ENCODE measurements around the gene KRTAP5-11.
"Not testable (repeated sequence)": the region's sequence is repeated elsewhere in the genome, so short reads cannot be mapped to it uniquely, and the experiment has no call there.

Gene KRTAP5-11

DNA sequence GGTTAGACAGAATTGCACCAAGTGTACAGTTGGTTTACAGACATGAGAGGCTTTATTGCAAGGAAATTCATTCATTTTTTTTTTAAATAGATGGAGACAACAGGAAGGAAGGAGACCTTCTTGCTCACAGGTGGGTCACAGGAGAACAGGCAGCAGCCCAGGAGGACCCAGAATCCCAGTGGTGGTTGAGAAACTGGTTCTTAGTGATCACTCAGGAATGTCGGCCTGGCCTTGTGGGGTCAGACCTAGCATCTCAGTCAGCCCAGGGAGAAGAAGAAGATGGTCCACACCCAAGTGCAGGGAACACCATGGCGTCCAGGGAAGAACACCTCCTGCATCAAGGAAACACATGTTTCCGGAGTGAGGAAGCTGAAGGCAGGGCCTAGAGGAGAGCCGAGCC, 849 bp downstream of the KRTAP5-11 start:
- no peak for TF ChIP-seq ZNF274 (IDR thresholded peaks at IDR 0.05; ENCODE audit: low read depth, low read length)

DNA sequence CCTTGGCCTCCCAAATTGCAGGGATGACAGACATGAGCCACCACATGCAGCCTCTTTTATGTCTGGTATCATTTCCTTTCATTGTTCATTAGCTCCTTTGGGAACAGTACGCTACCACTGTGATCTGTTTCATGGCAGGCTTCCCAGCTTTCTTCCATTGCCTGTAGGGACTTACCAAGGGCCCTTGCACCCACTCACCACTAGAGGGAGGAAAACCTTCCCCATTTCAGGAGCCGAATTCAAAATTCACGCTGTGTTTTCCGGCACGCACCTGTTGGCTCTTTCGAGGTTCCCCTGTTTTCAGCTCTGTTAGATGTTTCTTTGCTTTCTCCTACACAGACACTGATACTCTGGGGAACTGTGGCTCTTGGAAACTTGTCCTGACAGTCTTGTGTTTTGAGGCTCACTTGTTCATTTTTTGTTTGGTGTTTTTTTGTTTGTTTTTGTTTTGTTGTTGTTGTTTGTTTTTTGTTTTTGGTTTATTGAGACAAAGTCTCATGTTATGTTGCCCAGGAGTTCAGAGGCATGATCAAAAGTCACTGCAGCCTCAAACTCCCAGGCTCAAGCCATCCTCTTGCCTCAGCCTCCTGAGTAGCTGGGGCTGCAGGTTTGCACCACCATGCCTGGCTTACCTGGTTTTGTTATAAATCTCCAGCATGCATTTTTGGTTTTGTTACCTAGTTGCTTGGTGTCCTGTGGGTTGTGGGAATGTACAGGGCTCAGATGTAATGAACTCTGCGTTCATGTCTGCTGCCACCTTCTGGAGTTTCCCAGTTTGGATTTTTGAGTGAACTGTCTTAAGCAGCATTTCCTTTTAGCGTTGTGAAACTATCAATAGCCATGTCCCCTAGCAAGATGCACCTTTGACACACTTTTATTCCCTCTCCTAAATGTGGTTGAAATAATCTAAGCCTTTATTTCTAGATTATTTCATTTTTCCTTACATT, 2.3 kb downstream of the KRTAP5-11 start:
- no peak for TF ChIP-seq ZNF274 (IDR thresholded peaks at IDR 0.05; ENCODE audit: low read depth, low read length)
- H3K4me3 ChIP-seq (ENCODE audit: low read length), result no peak overlapping the region

More for the DNA sequence above, 849 bp downstream of the KRTAP5-11 start:
- no peak overlapping the region for H3K4me3 ChIP-seq (ENCODE audit: low read length)

DNA sequence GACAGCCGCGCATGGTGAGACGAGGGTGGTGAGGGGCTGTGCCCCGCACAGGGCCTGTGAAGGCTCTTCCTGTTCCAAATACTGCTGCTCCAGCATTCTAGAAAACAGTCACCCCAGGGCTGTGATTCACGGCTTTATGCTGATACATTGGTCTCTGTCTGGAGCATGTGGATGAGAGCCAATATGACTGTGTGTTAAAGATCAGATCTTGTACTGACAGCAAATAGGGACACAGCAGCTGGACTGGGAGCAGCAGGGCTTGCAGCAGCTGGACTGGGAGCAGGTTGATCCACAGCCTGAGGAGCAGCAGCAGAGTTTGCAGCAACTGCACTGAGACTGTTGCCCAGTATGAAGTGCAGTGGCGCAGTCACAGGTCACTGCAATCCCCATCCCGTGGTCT, 3.2 kb downstream of the KRTAP5-11 start:
- not testable (repeated sequence) for H3K4me3 ChIP-seq (ENCODE audit: low read length)

- no peak overlapping the region for H3K4me3 ChIP-seq (ENCODE audit: low read length)
- no peak for TF ChIP-seq ZNF274 (IDR thresholded peaks at IDR 0.05; ENCODE audit: low read depth, low read length)
Observed at GRCh38 chr11:71577469-71578004, 5.1 kb downstream of the KRTAP5-11 start.

DNA sequence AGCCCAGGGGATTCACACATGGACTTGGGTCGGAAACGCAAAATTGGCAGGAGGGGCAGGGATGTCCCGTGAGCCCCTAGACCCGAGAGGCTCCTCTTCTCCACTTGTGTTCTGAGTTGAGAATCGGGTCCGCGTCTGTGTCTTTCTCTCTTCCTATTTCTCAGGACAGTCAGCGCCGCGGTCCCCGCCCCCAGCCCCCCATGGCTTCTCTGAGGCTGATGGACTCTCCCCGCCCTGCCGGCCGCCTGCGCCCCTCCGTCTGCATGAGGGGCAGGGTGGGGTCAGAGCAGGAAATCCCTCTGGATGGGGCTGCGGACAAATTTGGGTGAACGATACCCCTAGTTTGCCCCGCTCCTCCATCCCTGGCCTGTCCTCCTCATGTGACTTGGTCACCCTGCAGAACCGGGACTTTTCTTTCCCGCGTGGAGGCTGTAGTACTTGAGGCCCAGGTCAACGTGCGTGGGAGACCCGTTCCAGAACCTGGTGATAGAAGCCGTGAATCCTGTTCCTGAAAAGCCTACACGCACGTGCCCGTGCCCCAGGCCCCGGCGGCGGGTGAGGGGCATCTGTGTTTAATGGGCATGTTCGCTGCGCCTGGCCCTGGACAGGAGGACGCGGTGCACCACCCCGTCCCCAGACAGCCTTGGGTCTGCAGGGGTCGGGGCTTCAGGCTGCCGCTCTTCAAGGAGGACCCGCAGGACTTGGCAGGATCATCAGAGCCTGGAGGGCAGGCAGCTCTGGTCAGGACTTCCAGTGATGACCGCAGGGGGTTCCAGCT, 5.8 kb downstream of the KRTAP5-11 start:
- not testable (repeated sequence) for H3K4me3 ChIP-seq (ENCODE audit: low read length)

DNA sequence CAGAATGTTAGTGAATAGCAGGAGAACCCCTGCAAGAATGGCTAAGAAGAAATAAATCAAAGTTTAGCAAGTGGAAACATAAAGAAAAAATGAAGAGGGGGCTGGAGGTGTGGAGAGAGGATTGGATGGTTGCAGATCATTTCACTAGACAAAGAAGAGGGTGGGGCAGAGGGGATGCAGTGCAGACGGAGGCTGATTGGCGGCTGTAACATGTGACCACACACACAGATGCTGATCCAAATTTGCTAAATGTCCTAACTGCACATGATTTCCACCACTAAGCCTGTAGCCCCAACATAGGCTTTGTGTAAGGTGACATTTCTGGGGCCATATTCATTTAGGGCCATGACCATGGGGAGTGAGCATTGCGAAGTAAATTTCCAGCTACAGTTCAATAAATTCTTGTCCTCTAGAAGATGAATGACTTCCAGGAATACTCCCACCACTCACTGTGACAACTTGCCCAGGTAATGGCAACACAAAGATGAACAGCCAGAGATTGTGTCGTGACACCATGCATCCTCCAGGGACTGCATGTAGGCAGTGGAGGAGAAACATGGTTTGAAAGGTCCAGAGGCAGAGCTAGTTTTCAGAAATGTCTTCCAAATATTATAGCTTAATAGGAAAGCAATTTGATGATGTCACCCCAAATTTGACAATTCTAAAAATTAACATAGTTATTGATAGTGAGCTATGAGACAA, 6.8 kb downstream of the KRTAP5-11 start:
- H3K4me3 ChIP-seq (ENCODE audit: low read length), result no peak overlapping the region
- no peak for TF ChIP-seq ZNF274 (IDR thresholded peaks at IDR 0.05; ENCODE audit: low read depth, low read length)

- TF ChIP-seq ZNF274 (IDR thresholded peaks at IDR 0.05; ENCODE audit: low read depth, low read length), result no peak
- H3K4me3 ChIP-seq (ENCODE audit: low read length), result no peak overlapping the region
Observed at GRCh38 chr11:71574418-71574817, 8.3 kb downstream of the KRTAP5-11 start.

GRCh38 chr11:71572811-71573210, 9.9 kb downstream of the KRTAP5-11 start:
- H3K4me3 ChIP-seq (ENCODE audit: low read length), result no peak overlapping the region
- TF ChIP-seq ZNF274 (IDR thresholded peaks at IDR 0.05; ENCODE audit: low read depth, low read length), result no peak

- H3K4me3 ChIP-seq (ENCODE audit: low read length), result not testable (repeated sequence)
Observed at GRCh38 chr11:71571101-71571850, 11.4 kb downstream of the KRTAP5-11 start.

GRCh38 chr11:71568704-71569349, 13.8 kb downstream of the KRTAP5-11 start:
- H3K4me3 ChIP-seq (ENCODE audit: low read length), result no peak overlapping the region
- TF ChIP-seq ZNF274 (IDR thresholded peaks at IDR 0.05; ENCODE audit: low read depth, low read length), result no peak

DNA sequence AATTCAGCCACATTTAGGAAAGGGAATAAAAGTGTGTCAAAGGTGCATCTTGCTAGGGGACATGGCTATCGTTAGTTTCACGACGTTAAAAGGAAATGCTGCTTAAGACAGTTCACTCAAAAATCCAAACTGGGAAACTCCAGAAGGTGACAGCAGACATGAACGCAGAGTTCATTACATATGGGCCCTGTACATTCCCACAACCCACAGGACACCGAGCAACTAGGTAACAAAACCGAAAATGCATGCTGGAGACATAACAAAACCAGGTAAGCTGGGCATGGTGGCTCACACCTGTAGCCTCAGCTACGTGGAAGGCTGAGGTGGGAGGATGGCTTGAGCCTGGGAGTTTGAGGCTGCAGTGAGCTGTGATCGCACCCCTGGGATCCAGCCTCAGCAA, 15.0 kb downstream of the KRTAP5-11 start:
- not testable (repeated sequence) for H3K4me3 ChIP-seq (ENCODE audit: low read length)

- not testable (repeated sequence) for H3K4me3 ChIP-seq (ENCODE audit: low read length)
Observed at GRCh38 chr11:71566626-71567599, 15.8 kb downstream of the KRTAP5-11 start.

Measured in GM08714 (cell line).